Retinal pigment epithelial cell (primary cell): ENCODE results near the gene SLC8A2.
"Not testable (repeated sequence)": the region's sequence is repeated elsewhere in the genome, so short reads cannot be mapped to it uniquely, and the experiment has no call there.

Source experiments
- DNase-seq: peaks from one replicate; pipeline ENCODE4 v3.0.0-alpha.2; 2010; ENCODE audit warnings: low read depth
- H3K4me3 ChIP-seq: 2 replicates; pipeline ENCODE4 v1.5.1; 2011; ENCODE audit warnings: mild to moderate bottlenecking, low read length, control low read depth, moderate library complexity
- CTCF ChIP-seq: conservative IDR thresholded peaks from 2 replicates; pipeline ENCODE4 v1.5.1; 2011; ENCODE audit warnings: low read depth, low read length, control low read depth, inconsistent platforms

The SLC8A2 gene

GRCh38 chr19:47486900-47487299 is 15.2 kb upstream of the SLC8A2 start:
- no peak overlapping the region for H3K4me3 ChIP-seq
- no peak for TF ChIP-seq CTCF
- no peak for DNase-seq

- H3K4me3 ChIP-seq, DNase-seq: not testable (repeated sequence)
Observed at GRCh38 chr19:47486220-47486619, 14.5 kb upstream of the SLC8A2 start.

GRCh38 chr19:47485210-47485609 is 13.5 kb upstream of the SLC8A2 start:
- TF ChIP-seq CTCF: no peak
- H3K4me3 ChIP-seq: no peak overlapping the region
- no peak for DNase-seq

- TF ChIP-seq CTCF: peak; percentile 93
- DNase-seq: peak; percentile 56
- peak within 1 kb of the TSS; percentile 67 for H3K4me3 ChIP-seq
Observed at GRCh38 chr19:47483800-47484690, 12.4 kb upstream of the SLC8A2 start, which contains the start of gene KPTN. Gene KPTN, minus strand, starts transcription at chr19:47484219. Its CDS starts 59 bp downstream, at chr19:47484160.

GRCh38 chr19:47483200-47483599 is 11.5 kb upstream of the SLC8A2 start:
- no peak for TF ChIP-seq CTCF
- peak overlapping the region; percentile 67 for H3K4me3 ChIP-seq
- DNase-seq: no peak

GRCh38 chr19:47481460-47482052 is 9.9 kb upstream of the SLC8A2 start:
- no peak overlapping the region for H3K4me3 ChIP-seq
- no peak for TF ChIP-seq CTCF
- DNase-seq: no peak

GRCh38 chr19:47480658-47481057 is 9.0 kb upstream of the SLC8A2 start:
- DNase-seq: no peak
- TF ChIP-seq CTCF: no peak
- no peak overlapping the region for H3K4me3 ChIP-seq
